ENCODE measurements around the gene PIGN.

The PIGN gene

GRCh38 chr18:62091487-62092120 is 95.3 kb downstream of the PIGN start:
- Histone ChIP-seq H3K4me3 (ENCODE audit: low read length) (no peak overlapping the region), H3K56ac (ENCODE audit: low read length) (no peak overlapping the region), H2BK120ac (ENCODE audit: low read depth, low read length) (no peak overlapping the region), H3K4me1 (ENCODE audit: control insufficient read depth, low read depth, low read length) (no peaks in the 10 kb centered on the region), H3K79me2 (ENCODE audit: control insufficient read depth, insufficient read depth, low read length) (no peaks in the 10 kb centered on the region), H3K18ac (ENCODE audit: low read length) (no peak overlapping the region), H3K27me3 (ENCODE audit: insufficient read depth, low read length, poor library complexity) (no peaks in the 10 kb centered on the region), H3K27ac (ENCODE audit: low read depth, low read length) (no peak overlapping the region), H3K23ac (ENCODE audit: low read length) (no peak overlapping the region), H2BK5ac (ENCODE audit: low read length) (no peak overlapping the region), H3K79me1 (ENCODE audit: low read length) (no peaks in the 10 kb centered on the region), H2AK5ac (ENCODE audit: low read length) (no peak overlapping the region), H3K36me3 (ENCODE audit: control insufficient read depth, insufficient read depth, low read length) (no peaks in the 10 kb centered on the region), H2BK15ac (replicated peaks; ENCODE audit: low read depth) (no peak overlapping the region), H3K9ac (ENCODE audit: low read length) (no peak overlapping the region), H4K5ac (ENCODE audit: low read length) (no peak overlapping the region), H3K4ac (ENCODE audit: low read depth, low read length) (no peak overlapping the region), H3K4me2 (ENCODE audit: low read length) (no peak overlapping the region), H4K8ac (ENCODE audit: low read depth, low read length) (no peak overlapping the region)
- DNase-seq: no peak
- WGBS (ENCODE audit: extremely low coverage, insufficient coverage, low lambda C conversion rate): 100% methylated on average over 2 of the region's 5 CpGs

GRCh38 chr18:62089174-62089573 is 97.7 kb downstream of the PIGN start:
- Histone ChIP-seq H3K9ac (ENCODE audit: low read length) (no peak overlapping the region), H2BK15ac (replicated peaks; ENCODE audit: low read depth) (no peak overlapping the region), H3K4me2 (ENCODE audit: low read length) (no peak overlapping the region), H3K56ac (ENCODE audit: low read length) (no peak overlapping the region), H3K18ac (ENCODE audit: low read length) (no peak overlapping the region), H3K23ac (ENCODE audit: low read length) (no peak overlapping the region), H3K79me1 (ENCODE audit: low read length) (no peaks in the 10 kb centered on the region), H4K5ac (ENCODE audit: low read length) (no peak overlapping the region), H3K36me3 (ENCODE audit: control insufficient read depth, insufficient read depth, low read length) (no peaks in the 10 kb centered on the region), H2BK120ac (ENCODE audit: low read depth, low read length) (no peak overlapping the region), H3K79me2 (ENCODE audit: control insufficient read depth, insufficient read depth, low read length) (no peaks in the 10 kb centered on the region), H3K27me3 (ENCODE audit: insufficient read depth, low read length, poor library complexity) (no peaks in the 10 kb centered on the region), H3K4ac (ENCODE audit: low read depth, low read length) (no peak overlapping the region), H3K4me3 (ENCODE audit: low read length) (no peak overlapping the region), H3K27ac (ENCODE audit: low read depth, low read length) (no peak overlapping the region), H2BK5ac (ENCODE audit: low read length) (no peak overlapping the region), H3K4me1 (ENCODE audit: control insufficient read depth, low read depth, low read length) (no peaks in the 10 kb centered on the region), H2AK5ac (ENCODE audit: low read length) (no peak overlapping the region), H4K8ac (ENCODE audit: low read depth, low read length) (no peak overlapping the region)
- DNase-seq: no peak

GRCh38 chr18:62088156-62088555 is 98.7 kb downstream of the PIGN start:
- Histone ChIP-seq H2BK15ac (replicated peaks; ENCODE audit: low read depth) (no peak overlapping the region), H3K23ac (ENCODE audit: low read length) (no peak overlapping the region), H2BK120ac (ENCODE audit: low read depth, low read length) (no peak overlapping the region), H2BK5ac (ENCODE audit: low read length) (no peak overlapping the region), H3K4me3 (ENCODE audit: low read length) (no peak overlapping the region), H3K79me1 (ENCODE audit: low read length) (no peaks in the 10 kb centered on the region), H3K4me1 (ENCODE audit: control insufficient read depth, low read depth, low read length) (no peaks in the 10 kb centered on the region), H3K36me3 (ENCODE audit: control insufficient read depth, insufficient read depth, low read length) (no peaks in the 10 kb centered on the region), H3K27me3 (ENCODE audit: insufficient read depth, low read length, poor library complexity) (no peaks in the 10 kb centered on the region), H3K27ac (ENCODE audit: low read depth, low read length) (no peak overlapping the region), H3K9ac (ENCODE audit: low read length) (no peak overlapping the region), H4K8ac (ENCODE audit: low read depth, low read length) (no peak overlapping the region), H3K4ac (ENCODE audit: low read depth, low read length) (no peak overlapping the region), H4K5ac (ENCODE audit: low read length) (no peak overlapping the region), H3K4me2 (ENCODE audit: low read length) (no peak overlapping the region), H2AK5ac (ENCODE audit: low read length) (no peak overlapping the region), H3K79me2 (ENCODE audit: control insufficient read depth, insufficient read depth, low read length) (no peaks in the 10 kb centered on the region), H3K18ac (ENCODE audit: low read length) (no peak overlapping the region), H3K56ac (ENCODE audit: low read length) (no peak overlapping the region)
- no peak for DNase-seq
- WGBS (ENCODE audit: extremely low coverage, insufficient coverage, low lambda C conversion rate): no CpG with 5 or more reads among the region's 2 CpGs

- no peak overlapping the region for H3K18ac ChIP-seq (ENCODE audit: low read length)
- no peak overlapping the region for H3K4me2 ChIP-seq (ENCODE audit: low read length)
- H3K23ac ChIP-seq (ENCODE audit: low read length): no peak overlapping the region
- H3K4ac ChIP-seq (ENCODE audit: low read depth, low read length): no peak overlapping the region
- no peak overlapping the region for H2BK15ac ChIP-seq (replicated peaks; ENCODE audit: low read depth)
- H4K8ac ChIP-seq (ENCODE audit: low read depth, low read length): no peak overlapping the region
- no peak overlapping the region for H3K56ac ChIP-seq (ENCODE audit: low read length)
- no CpG with 5 or more reads among the region's 5 CpGs for WGBS (ENCODE audit: extremely low coverage, insufficient coverage, low lambda C conversion rate)
- H2AK5ac ChIP-seq (ENCODE audit: low read length): no peak overlapping the region
- no peaks in the 10 kb centered on the region for H3K27me3 ChIP-seq (ENCODE audit: insufficient read depth, low read length, poor library complexity)
- H2BK5ac ChIP-seq (ENCODE audit: low read length): no peak overlapping the region
- no peak overlapping the region for H3K9ac ChIP-seq (ENCODE audit: low read length)
- H2BK120ac ChIP-seq (ENCODE audit: low read depth, low read length): no peak overlapping the region
- no peak overlapping the region for H4K5ac ChIP-seq (ENCODE audit: low read length)
- no peaks in the 10 kb centered on the region for H3K4me1 ChIP-seq (ENCODE audit: control insufficient read depth, low read depth, low read length)
- H3K4me3 ChIP-seq (ENCODE audit: low read length): no peak overlapping the region
- no peak overlapping the region for H3K27ac ChIP-seq (ENCODE audit: low read depth, low read length)
- no peak for DNase-seq
- H3K79me2 ChIP-seq (ENCODE audit: control insufficient read depth, insufficient read depth, low read length): no peaks in the 10 kb centered on the region
- H3K36me3 ChIP-seq (ENCODE audit: control insufficient read depth, insufficient read depth, low read length): no peaks in the 10 kb centered on the region
- no peaks in the 10 kb centered on the region for H3K79me1 ChIP-seq (ENCODE audit: low read length)
These were observed 101.1 kb downstream of the PIGN start for GRCh38 chr18:62085756-62086155.

DNA sequence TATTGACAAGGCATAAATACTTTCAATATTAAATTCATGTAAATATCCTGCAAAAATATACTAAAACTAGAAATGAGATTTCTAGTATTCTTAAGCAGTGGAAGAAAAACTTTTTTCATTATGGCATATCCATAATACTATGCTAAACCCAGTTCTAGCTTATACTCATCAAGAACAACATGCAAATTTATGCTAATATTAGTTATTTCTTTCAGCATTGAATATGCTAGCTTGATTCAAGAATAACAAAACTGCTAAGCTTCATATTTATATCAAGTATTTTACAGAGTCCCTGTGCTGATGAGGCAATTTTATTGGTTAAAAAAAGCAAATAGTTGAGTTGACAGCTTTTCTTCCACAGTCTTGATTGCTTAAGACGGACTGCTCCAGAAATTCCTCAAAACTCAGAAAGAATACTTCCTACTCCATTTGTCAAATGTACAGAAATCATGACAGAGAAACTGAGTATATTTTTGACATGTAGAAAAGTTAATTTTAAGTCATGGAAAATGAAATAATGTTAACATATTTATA is 105.0 kb downstream of the PIGN start:
- no peak overlapping the region for H3K18ac ChIP-seq (ENCODE audit: low read length)
- no peak overlapping the region for H3K4me2 ChIP-seq (ENCODE audit: low read length)
- no CpG with 5 or more reads among the region's 1 CpG for WGBS (ENCODE audit: extremely low coverage, insufficient coverage, low lambda C conversion rate)
- H3K79me1 ChIP-seq (ENCODE audit: low read length): no peaks in the 10 kb centered on the region
- H3K27ac ChIP-seq (ENCODE audit: low read depth, low read length): no peak overlapping the region
- no peak overlapping the region for H3K4ac ChIP-seq (ENCODE audit: low read depth, low read length)
- H3K36me3 ChIP-seq (ENCODE audit: control insufficient read depth, insufficient read depth, low read length): no peaks in the 10 kb centered on the region
- H2BK120ac ChIP-seq (ENCODE audit: low read depth, low read length): no peak overlapping the region
- no peak overlapping the region for H3K23ac ChIP-seq (ENCODE audit: low read length)
- H4K5ac ChIP-seq (ENCODE audit: low read length): no peak overlapping the region
- H2BK15ac ChIP-seq (replicated peaks; ENCODE audit: low read depth): no peak overlapping the region
- no peak overlapping the region for H4K8ac ChIP-seq (ENCODE audit: low read depth, low read length)
- no peak overlapping the region for H3K9ac ChIP-seq (ENCODE audit: low read length)
- no peaks in the 10 kb centered on the region for H3K27me3 ChIP-seq (ENCODE audit: insufficient read depth, low read length, poor library complexity)
- no peak overlapping the region for H2AK5ac ChIP-seq (ENCODE audit: low read length)
- no peaks in the 10 kb centered on the region for H3K4me1 ChIP-seq (ENCODE audit: control insufficient read depth, low read depth, low read length)
- no peak overlapping the region for H2BK5ac ChIP-seq (ENCODE audit: low read length)
- H3K79me2 ChIP-seq (ENCODE audit: control insufficient read depth, insufficient read depth, low read length): no peaks in the 10 kb centered on the region
- H3K56ac ChIP-seq (ENCODE audit: low read length): no peak overlapping the region
- no peak for DNase-seq
- no peak overlapping the region for H3K4me3 ChIP-seq (ENCODE audit: low read length)

DNA sequence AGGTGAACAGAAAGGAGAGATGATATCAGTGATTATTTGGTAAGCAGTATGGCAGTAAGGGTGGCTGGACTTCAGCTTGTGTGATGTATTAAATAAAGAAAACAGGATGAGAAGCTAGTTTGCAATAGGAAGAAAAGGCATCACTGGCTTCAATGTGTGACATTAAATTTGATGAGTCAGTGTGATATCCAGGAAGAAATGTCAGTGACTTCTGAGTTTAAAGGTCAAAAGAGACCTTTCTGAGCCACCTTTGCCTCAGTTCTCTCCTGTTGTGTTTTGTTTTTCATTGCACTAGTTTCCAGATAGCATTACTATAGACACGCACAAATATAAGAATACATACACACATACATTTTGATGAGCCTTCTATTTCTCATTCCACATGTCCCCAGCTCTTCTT is 105.6 kb downstream of the PIGN start:
- Histone ChIP-seq H2BK15ac (replicated peaks; ENCODE audit: low read depth) (no peak overlapping the region), H3K27me3 (ENCODE audit: insufficient read depth, low read length, poor library complexity) (no peaks in the 10 kb centered on the region), H2BK5ac (ENCODE audit: low read length) (no peak overlapping the region), H3K56ac (ENCODE audit: low read length) (no peak overlapping the region), H3K18ac (ENCODE audit: low read length) (no peak overlapping the region), H4K5ac (ENCODE audit: low read length) (no peak overlapping the region), H3K9ac (ENCODE audit: low read length) (no peak overlapping the region), H2BK120ac (ENCODE audit: low read depth, low read length) (no peak overlapping the region), H3K27ac (ENCODE audit: low read depth, low read length) (no peak overlapping the region), H2AK5ac (ENCODE audit: low read length) (no peak overlapping the region), H3K23ac (ENCODE audit: low read length) (no peak overlapping the region), H3K4me2 (ENCODE audit: low read length) (no peak overlapping the region), H3K36me3 (ENCODE audit: control insufficient read depth, insufficient read depth, low read length) (no peaks in the 10 kb centered on the region), H3K79me1 (ENCODE audit: low read length) (no peaks in the 10 kb centered on the region), H3K4ac (ENCODE audit: low read depth, low read length) (no peak overlapping the region), H3K4me3 (ENCODE audit: low read length) (no peak overlapping the region), H4K8ac (ENCODE audit: low read depth, low read length) (no peak overlapping the region), H3K4me1 (ENCODE audit: control insufficient read depth, low read depth, low read length) (no peaks in the 10 kb centered on the region), H3K79me2 (ENCODE audit: control insufficient read depth, insufficient read depth, low read length) (no peaks in the 10 kb centered on the region)
- no CpG with 5 or more reads among the region's 1 CpG for WGBS (ENCODE audit: extremely low coverage, insufficient coverage, low lambda C conversion rate)
- DNase-seq: no peak
